Stimulated activated naive CD8-positive, alpha-beta T cell treated with anti-CD3 and anti-CD28 coated beads, Interleukin-15, amount 100 ng/mL, for 72 hours (primary cell): ENCODE measurements around the gene MEGF6.

Source experiments
- ATAC-seq: fragments of 150-1000 bp; cut with Tn5 transposase; 2 replicates; pipeline ENCODE4 v1.10.0; 2021; ENCODE audit warnings: mild to moderate bottlenecking, moderate library complexity
- DNase-seq, 2 donors: peaks; one replicate each; pipeline ENCODE4 v3.0.0; 2021 to 2022
- H3K27ac Mint-ChIP-seq, 2 donors: one replicate each; pipeline ENCODE4 v1.8.0; 2022; ENCODE audit warnings: mild to moderate bottlenecking in 2 of 2, mixed read lengths in 2 of 2, moderate library complexity in 2 of 2
- H3K27me3 Mint-ChIP-seq: one replicate; pipeline ENCODE4 v1.8.0; 2022; ENCODE audit warnings: mixed read lengths
- H3K4me1 Mint-ChIP-seq: one replicate; pipeline ENCODE4 v1.8.0; 2022; ENCODE audit warnings: mild to moderate bottlenecking, mixed read lengths
- H3K4me3 Mint-ChIP-seq, 2 donors: one replicate each; pipeline ENCODE4 v1.8.0; 2022; ENCODE audit warnings: mild to moderate bottlenecking in 2 of 2, mixed read lengths in 2 of 2, moderate library complexity in 1 of 2
- H3K9me3 Mint-ChIP-seq, 2 donors: one replicate each; pipeline ENCODE4 v1.8.0; 2022; ENCODE audit warnings: mixed read lengths in 2 of 2

The MEGF6 gene

DNA sequence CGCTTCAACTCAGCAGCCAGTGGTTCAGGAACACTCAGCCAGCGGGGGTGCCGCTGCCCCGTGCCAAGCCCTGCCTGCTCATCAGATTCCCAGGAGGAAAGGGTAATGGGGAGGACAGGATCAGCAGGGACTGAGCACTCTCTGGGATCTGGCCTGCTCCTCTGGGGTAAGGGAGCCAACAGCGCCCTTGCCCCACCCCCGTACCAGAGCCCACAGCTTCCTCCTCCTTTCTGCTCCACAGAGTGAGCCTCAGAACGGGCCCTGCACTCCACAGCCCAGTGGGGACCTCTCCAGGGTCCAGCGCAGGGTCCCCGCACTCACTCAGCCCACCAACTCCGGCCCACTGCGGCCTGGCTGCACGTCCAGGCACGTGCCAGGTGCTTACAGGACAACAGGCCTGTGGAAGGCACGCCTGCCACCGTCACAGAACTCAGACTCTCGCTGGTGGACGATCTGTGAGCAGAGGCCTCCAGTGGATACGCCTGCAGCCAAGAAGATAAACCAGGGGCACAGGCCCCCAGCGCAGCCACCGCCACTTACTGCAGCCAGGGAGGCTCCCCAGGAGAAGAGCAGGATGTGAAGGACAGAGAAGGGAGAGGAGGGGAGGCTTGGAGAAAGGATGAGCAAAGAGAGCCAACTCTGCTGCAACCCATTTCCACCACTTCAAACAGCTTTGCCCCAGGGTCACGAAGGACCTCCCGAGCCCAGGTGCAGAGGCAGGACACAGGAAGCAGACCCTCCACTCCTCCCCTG is 2.1 kb downstream of the MEGF6 start:
- ATAC-seq = no peak
- DNase-seq = no peak
- no peaks in the 10 kb centered on the region for H3K9me3 Mint-ChIP-seq
- H3K27me3 Mint-ChIP-seq = peaks cover 21% of the 10 kb centered on the region
- H3K4me1 Mint-ChIP-seq = peaks cover 16% of the 10 kb centered on the region
- no peak overlapping the region for H3K4me3 Mint-ChIP-seq
- no peak overlapping the region for H3K27ac Mint-ChIP-seq

DNA sequence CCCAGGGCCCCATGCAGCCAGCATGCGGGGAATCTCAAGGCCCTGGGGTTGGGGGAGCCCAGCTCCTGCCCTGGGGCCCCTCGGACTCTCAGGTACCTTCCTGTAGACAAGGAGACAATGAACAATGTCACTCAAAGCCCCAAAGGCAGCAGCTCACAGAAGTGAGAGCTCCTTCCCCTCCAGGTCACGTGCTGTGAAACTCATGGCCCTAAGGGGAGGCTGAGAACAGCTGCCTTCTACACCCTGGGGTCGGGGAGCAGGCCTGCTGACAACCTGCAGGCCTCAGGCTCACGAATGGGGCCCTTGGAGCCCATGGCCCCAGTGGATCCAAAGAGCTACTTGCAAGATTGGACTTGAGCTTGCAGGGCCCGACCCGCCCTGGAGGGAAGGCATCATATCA is 3.2 kb downstream of the MEGF6 start:
- H3K27ac Mint-ChIP-seq = no peak overlapping the region
- no peak for DNase-seq

DNA sequence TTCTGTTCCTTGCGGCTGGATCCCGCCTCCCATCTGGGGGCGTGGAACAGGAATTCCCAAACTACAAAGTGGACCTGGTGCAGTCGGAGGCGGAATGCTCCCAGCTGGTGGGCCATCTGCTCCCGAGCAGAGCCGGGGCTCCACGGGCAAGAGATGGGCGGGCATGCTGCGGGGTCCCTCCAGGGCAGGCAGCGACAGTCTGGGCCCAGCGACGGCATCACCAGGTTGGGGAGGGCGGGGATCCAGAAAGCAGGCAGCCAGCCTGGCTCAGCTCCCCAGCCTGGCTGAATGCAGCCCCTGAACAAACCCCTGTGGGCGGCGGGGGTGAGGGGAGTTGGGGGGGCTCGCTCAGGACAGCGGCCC is 3.6 kb downstream of the MEGF6 start:
- Mint-ChIP-seq H3K9me3 (no peaks in the 10 kb centered on the region), H3K27ac (no peak overlapping the region), H3K27me3 (peaks cover 14% of the 10 kb centered on the region), H3K4me3 (no peak overlapping the region), H3K4me1 (peaks cover 16% of the 10 kb centered on the region)
- DNase-seq (no peak), ATAC-seq (no peak)

More for the DNA sequence above, 3.2 kb downstream of the MEGF6 start:
- ATAC-seq = no peak
- peaks cover 14% of the 10 kb centered on the region for H3K27me3 Mint-ChIP-seq
- H3K4me3 Mint-ChIP-seq = no peak overlapping the region
- peaks cover 16% of the 10 kb centered on the region for H3K4me1 Mint-ChIP-seq
- H3K9me3 Mint-ChIP-seq = no peaks in the 10 kb centered on the region

DNA sequence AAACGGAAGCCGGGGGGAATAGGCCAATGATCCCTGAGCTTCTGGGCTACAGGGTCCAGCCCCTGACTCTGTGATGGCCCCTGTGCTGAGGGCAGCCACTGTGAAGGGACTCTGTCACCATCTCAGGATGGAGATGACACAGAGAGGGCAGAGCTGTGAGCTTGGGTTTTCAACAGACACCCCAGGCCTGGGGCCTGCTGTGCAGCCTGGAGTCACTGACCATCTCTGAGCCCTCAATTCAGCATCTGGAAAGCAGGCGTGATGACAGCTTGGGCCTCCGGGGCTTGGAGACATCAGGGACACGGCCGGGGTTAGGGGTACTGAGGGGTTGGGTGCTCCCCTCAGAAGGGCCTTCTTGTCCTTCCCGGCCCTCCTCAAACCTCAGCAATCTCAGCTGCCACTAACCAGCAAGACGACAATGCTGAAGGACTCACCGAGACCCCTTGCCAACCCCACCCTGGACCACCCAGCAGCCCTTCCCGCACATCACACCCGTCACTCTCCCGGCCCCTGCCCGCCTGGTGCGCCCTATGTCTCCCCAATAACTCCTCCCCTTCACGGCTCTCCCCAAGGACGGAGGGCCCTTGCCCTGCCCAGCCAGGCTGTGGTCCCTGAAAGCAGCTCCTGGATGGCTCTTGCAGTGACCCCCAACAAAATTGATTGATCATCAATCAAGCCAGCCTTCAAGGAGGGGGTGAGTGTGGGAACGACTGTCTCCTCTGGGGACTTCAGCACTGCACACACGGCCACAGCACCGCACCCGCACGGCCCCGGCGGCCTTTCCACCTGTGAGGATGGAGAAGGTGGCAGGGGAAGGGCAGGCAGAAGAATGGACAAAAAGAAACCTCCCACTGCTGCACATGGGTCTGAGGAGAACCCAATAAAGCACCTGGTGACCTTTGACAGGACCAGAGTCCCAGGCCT is 4.3 kb downstream of the MEGF6 start:
- ATAC-seq (no peak), DNase-seq (no peak)
- Mint-ChIP-seq H3K9me3 (no peaks in the 10 kb centered on the region), H3K27ac (no peak overlapping the region), H3K4me1 (peaks cover 15% of the 10 kb centered on the region), H3K27me3 (peaks cover 12% of the 10 kb centered on the region), H3K4me3 (no peak overlapping the region)

DNA sequence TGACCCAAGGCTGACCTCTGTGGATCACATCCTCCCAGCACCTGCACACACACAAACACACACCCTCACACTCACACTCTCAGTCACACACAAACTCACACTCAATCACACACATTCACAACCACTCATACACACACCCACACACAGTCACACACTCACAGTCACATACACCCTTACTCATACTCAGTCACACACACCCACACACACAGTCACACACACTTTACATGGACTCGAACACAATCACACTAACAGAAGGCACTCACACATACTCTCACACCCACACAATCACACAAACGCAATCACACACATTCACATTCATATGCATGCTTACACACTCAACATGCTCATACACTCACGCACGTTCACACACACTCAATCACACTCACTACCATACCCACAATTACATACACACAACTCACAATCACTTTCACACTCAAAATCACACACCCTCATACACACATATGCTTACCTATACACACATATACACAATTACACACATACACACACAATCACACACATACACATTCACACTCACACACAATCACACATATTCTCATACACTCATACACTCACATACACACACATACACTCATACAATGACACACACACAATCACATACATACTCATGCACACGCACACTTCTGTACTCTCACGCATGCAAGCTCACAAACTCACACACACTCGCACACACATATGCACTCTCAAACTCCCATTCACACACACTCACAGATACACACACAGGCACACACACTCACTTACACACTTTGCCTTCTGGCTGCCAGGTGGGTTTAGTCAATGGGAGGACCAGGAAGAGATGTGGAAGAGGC is 6.1 kb downstream of the MEGF6 start:
- Mint-ChIP-seq H3K27me3 (no peaks in the 10 kb centered on the region), H3K4me3 (no peak overlapping the region), H3K4me1 (no peaks in the 10 kb centered on the region), H3K9me3 (no peaks in the 10 kb centered on the region), H3K27ac (no peak overlapping the region)
- DNase-seq = no peak
- ATAC-seq = no peak

DNA sequence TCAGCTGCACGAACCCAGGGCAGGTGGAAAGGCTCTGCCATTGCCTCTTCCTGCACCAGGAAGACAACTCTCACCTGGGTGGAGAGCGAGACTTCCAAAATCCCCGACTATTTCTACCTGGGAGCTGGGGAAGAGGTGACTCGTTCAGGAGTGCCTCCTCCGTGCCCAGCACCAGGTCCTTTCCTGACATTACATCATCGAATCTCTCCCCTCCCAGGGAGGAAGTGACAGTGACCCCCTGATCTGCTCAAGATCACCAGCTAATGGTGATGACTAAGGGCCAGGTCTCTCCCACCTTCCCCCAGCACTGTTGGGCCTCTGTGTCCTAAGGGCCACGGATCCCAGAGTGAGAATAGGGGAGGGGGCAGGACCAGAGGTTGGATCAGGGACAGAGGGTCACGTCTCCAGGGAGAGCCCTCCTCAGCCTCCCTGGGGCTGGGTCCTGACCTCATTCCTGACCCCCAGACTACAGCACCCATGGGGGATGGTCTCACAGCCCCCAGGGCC is 6.8 kb downstream of the MEGF6 start:
- DNase-seq (no peak), ATAC-seq (no peak)
- Mint-ChIP-seq H3K27me3 (no peaks in the 10 kb centered on the region), H3K4me3 (no peak overlapping the region), H3K27ac (no peak overlapping the region), H3K4me1 (peaks cover 2% of the 10 kb centered on the region), H3K9me3 (no peaks in the 10 kb centered on the region)

DNA sequence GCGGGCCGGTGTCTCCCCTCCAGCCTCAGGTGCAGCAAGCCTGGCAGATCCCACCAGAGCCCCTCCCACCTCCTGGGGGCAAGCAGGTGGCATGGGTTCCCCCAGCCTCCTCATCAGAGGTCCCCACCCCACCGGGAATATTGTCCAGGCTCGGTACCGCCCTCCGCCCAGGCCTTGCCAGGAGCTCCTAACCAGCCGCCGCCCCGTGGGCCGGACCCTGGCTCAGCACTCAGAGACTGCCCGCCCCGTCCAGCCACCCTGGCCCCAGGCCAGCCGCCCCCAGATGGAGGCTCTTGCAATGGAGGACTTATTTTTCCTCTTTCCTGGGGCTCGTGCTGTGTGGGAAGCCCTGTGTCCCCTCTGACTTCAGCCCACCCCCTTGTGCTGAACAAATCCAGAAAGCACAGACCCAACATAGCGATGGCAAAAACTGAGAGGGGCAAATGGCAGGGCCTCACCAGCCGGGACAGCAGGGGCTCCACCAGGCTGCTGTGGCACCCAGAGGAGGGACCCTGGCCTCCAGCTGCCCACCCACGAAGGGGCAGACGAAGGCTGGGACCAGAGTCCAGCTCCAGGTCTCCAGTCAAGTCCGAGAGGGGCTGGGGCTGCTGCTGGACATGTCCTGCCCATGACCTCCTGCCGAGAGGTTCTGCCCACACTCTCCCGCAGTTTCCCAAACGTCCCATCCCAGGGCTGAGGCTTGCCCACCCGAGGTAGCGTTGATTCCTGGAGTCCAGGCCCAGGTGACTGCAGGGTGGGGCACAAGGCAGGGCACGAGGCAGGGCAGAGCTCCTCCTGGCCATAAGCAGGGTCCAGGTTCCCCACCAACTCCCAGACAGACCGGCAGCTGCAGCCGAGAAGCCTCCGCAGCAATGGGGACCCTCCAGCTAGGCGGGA is 7.5 kb downstream of the MEGF6 start:
- no peaks in the 10 kb centered on the region for H3K9me3 Mint-ChIP-seq
- no peak overlapping the region for H3K27ac Mint-ChIP-seq
- H3K4me3 Mint-ChIP-seq = no peak overlapping the region
- peaks cover 9% of the 10 kb centered on the region for H3K4me1 Mint-ChIP-seq
- peak; percentile 4 for ATAC-seq
- no peak for DNase-seq
- no peaks in the 10 kb centered on the region for H3K27me3 Mint-ChIP-seq

DNA sequence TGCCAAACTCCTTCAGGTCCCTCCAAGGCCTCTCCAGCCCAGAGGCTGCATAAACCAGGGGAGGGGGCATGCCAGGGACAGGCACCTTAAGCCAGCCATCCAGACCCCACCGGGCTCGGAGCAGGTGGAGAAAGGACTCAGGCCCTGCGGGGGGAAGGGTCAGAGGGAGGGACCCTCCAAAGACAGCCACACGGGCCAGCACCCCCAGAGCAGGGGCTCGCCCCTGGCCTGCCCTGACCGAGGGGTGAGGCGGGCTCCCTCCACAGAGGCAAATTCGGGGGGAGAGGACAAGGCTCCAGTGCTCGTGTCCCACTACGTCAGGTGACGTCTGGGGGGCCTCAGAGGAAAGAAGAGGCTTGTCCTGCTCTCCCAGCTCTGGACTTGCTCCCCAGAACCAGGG is 8.2 kb downstream of the MEGF6 start:
- DNase-seq (no peak), ATAC-seq (peak; percentile 18)
- H3K4me3 Mint-ChIP-seq = no peak overlapping the region
- H3K4me1 Mint-ChIP-seq = peaks cover 16% of the 10 kb centered on the region
- no peak overlapping the region for H3K27ac Mint-ChIP-seq
- no peaks in the 10 kb centered on the region for H3K9me3 Mint-ChIP-seq
- no peaks in the 10 kb centered on the region for H3K27me3 Mint-ChIP-seq

DNA sequence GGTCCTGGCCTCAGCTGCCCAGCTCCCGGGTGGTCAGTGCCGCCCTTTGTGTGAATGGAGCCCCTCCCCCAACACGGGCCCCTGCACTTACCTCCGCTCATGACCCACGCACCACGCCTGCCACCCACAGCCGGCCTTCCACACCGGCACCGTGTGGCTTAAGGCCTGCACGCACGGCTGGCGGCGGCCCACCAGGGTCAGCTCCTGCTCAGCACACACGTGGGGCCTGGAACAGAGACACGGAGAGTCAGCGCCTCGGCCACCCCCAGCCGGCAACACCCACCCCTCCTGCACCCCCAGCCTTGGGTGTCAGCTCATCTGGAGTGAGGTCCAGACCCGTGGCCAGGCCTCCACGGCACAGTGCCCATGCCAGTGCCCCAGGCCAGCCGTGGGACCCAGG is 8.9 kb downstream of the MEGF6 start:
- Mint-ChIP-seq H3K27ac (no peak overlapping the region), H3K4me3 (no peak overlapping the region), H3K9me3 (no peaks in the 10 kb centered on the region), H3K4me1 (peaks cover 24% of the 10 kb centered on the region), H3K27me3 (no peaks in the 10 kb centered on the region)
- no peak for ATAC-seq
- no peak for DNase-seq

DNA sequence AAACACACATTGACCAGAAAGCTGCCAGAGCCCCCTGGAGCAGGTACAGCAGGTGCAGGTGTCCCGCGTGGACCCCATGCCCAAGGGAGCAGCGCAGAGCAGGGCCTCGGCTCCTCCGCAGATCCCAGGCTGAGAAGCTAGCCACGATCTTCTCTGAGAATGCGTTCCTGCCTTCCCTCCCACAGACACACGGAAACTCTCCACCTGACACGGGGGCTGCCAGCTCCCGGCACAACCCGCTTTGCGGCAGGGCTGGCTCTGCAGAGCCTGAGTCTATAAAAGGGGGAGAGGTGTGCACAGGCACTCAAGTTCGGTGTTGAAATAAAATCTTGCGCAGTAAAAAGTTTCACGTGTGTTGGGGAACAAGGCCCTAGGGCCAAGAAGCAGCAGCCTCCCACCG is 9.6 kb downstream of the MEGF6 start:
- Mint-ChIP-seq H3K27ac (no peak overlapping the region), H3K27me3 (no peaks in the 10 kb centered on the region), H3K9me3 (no peaks in the 10 kb centered on the region), H3K4me3 (no peak overlapping the region), H3K4me1 (peaks cover 30% of the 10 kb centered on the region)
- DNase-seq (no peak), ATAC-seq (no peak)

DNA sequence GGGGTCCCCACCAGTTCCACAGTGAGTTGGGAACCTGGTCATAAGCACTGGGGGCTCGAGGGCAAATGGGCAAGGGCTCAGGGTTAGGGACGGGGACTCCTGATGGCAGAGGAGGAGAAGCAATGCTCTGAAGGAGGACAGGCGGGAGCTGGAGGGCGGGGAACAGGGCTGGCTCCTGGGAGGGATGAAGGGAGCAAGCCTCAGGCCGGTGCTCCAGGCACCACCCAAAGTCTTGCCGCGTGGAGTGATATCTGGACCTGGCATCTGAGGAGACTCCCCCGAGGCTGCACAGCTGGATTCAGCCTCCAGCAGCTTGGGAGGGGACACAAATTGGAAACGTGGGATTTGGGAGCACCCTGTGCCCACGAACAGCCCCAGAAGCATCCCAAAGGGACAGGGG is 11.0 kb downstream of the MEGF6 start:
- H3K27ac Mint-ChIP-seq = no peak overlapping the region
- H3K4me1 Mint-ChIP-seq = peaks cover 32% of the 10 kb centered on the region
- no peak for ATAC-seq
- no peak overlapping the region for H3K4me3 Mint-ChIP-seq
- no peak for DNase-seq
- H3K27me3 Mint-ChIP-seq = no peaks in the 10 kb centered on the region
- H3K9me3 Mint-ChIP-seq = no peaks in the 10 kb centered on the region

DNA sequence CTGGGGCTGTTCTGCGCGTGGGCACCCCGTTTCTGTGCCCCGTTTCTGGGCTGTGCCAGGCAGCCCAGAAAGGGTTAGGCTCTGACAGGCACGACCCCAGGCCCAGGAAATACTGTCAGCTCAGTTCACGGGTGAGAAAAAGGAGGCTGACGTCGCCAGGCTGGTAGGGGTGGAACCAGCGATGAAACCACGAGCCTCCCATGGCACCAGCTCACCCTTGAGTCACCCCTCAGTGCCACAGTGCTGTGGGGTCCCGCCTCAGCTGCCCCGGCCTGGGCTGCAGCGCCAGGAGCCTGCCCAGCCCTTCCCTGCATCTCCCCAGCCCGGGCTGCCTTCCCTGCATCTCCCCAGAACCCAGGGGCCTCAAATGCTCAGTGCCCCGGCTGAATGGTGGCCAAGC is 11.5 kb downstream of the MEGF6 start:
- Mint-ChIP-seq H3K4me3 (no peak overlapping the region), H3K4me1 (peaks cover 32% of the 10 kb centered on the region), H3K27ac (no peak overlapping the region), H3K27me3 (no peaks in the 10 kb centered on the region), H3K9me3 (no peaks in the 10 kb centered on the region)
- no peak for ATAC-seq
- no peak for DNase-seq

DNA sequence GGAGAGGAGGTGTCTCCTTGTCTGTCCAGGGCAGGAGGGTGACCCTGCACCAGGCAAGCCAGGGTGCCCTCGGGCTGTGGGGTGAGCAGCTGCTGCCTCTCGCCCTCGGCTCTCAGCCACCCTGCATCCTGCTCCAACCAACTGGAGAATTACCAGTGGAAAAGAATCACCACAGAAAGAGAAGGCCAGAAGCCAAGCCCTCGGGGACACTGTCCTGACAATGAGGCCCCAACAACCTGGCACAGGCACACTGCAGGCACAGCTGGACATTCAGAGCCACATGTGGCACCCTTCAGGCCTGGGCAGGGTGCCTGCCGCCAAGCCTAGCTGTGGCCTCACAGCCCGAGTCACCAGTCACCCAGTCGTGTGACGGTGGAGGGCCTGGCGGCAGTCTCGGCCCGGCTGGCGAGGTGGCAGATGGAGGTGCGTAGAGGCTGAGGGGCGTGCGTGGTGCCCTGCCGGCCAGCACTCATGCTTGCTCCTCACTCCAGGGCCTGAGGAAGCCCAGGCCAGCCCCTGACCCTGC is 12.0 kb downstream of the MEGF6 start:
- ATAC-seq (no peak), DNase-seq (no peak)
- Mint-ChIP-seq H3K4me1 (peaks cover 32% of the 10 kb centered on the region), H3K4me3 (peak overlapping the region in 1 of 2 donors; percentile 49), H3K27me3 (no peaks in the 10 kb centered on the region), H3K27ac (peak overlapping the region in 1 of 2 donors; percentile 42), H3K9me3 (no peaks in the 10 kb centered on the region)

DNA sequence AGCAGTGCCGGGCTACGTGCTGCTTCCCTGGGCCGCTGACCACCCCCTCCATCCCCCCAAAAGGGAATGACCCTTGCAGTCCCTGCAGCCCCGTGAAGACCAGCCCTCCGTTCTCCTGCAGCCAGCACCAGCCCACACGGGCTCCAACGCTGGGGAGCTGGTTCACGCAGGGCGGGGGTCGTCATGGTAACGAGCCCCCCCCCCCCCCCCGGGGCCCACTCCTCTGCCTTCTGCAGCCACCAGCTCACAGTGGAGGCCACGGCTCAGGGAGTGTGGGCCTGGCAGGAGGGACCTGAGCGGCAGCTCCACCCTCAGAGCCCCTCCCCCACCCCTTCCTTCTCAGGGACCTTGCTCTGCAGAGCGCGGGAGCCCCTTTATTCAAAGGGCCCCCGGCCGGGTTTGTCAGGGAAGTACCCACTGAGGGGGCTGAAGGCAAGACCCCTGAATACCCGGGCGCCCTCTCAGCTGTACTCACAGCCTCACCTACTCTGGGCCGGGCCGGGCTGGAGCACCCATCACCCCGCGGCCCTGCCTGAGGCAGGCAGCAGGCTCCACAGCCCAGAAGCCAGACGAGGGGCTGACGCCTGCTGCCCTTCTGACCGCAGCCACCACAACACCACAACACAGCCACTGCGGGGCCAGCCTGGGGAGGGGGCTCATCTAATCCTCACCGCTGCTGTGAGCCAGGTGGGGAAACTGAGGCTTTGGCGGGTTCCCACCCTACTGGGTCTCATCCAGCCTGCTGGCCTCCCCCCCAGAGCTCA is 12.6 kb downstream of the MEGF6 start:
- Mint-ChIP-seq H3K27me3 (no peaks in the 10 kb centered on the region), H3K27ac (peak overlapping the region in 1 of 2 donors; percentile 67), H3K4me3 (peak overlapping the region in 1 of 2 donors; percentile 82), H3K4me1 (peaks cover 36% of the 10 kb centered on the region), H3K9me3 (no peaks in the 10 kb centered on the region)
- ATAC-seq (no peak), DNase-seq (no peak)
